GM18508 (cell line): Measurements from ENCODE around the gene NFATC2.

Source experiments
- ATAC-seq: cut with Tn5 transposase; IDR thresholded peaks from one replicate; pipeline ENCODE4 v1.9.1; 2021; ENCODE audit warnings: moderate number of reproducible peaks; ENCODE audit not compliant: insufficient read depth, unreplicated experiment

NFATC2 gene

GRCh38 chr20:51523276-51524013 is 19.1 kb downstream of the NFATC2 start:
- ATAC-seq: no peak

GRCh38 chr20:51522207-51522606 is 20.3 kb downstream of the NFATC2 start:
- ATAC-seq: no peak

- ATAC-seq: no peak
Measured at GRCh38 chr20:51517839-51518238, 24.7 kb downstream of the NFATC2 start.

- ATAC-seq: no peak
Measured at GRCh38 chr20:51516855-51517254, 25.7 kb downstream of the NFATC2 start.

- no peak for ATAC-seq
Measured at GRCh38 chr20:51514836-51515235, 27.7 kb downstream of the NFATC2 start.

- no peak for ATAC-seq
Measured at GRCh38 chr20:51514249-51514648, 28.3 kb downstream of the NFATC2 start.

- no peak for ATAC-seq
Measured at GRCh38 chr20:51513545-51513944, 29.0 kb downstream of the NFATC2 start.

GRCh38 chr20:51512645-51513044 is 29.9 kb downstream of the NFATC2 start:
- no peak for ATAC-seq

GRCh38 chr20:51511861-51512619 is 30.5 kb downstream of the NFATC2 start:
- ATAC-seq: no peak

- no peak for ATAC-seq
Measured at GRCh38 chr20:51510936-51511605, 31.4 kb downstream of the NFATC2 start.

GRCh38 chr20:51510169-51510568 is 32.4 kb downstream of the NFATC2 start:
- no peak for ATAC-seq

GRCh38 chr20:51509208-51509607 is 33.3 kb downstream of the NFATC2 start:
- no peak for ATAC-seq

GRCh38 chr20:51508780-51509179 is 33.7 kb downstream of the NFATC2 start:
- ATAC-seq: no peak

GRCh38 chr20:51508158-51508557 is 34.4 kb downstream of the NFATC2 start:
- no peak for ATAC-seq

- ATAC-seq: no peak
Measured at GRCh38 chr20:51507216-51508036, 35.1 kb downstream of the NFATC2 start.

GRCh38 chr20:51506527-51507215 is 35.8 kb downstream of the NFATC2 start:
- no peak for ATAC-seq

GRCh38 chr20:51505566-51505965 is 37.0 kb downstream of the NFATC2 start:
- no peak for ATAC-seq

- ATAC-seq: no peak
Measured at GRCh38 chr20:51503376-51503775, 39.1 kb downstream of the NFATC2 start.

- ATAC-seq: no peak
Measured at GRCh38 chr20:51500936-51501335, 41.6 kb downstream of the NFATC2 start.

GRCh38 chr20:51500311-51500710 is 42.2 kb downstream of the NFATC2 start:
- ATAC-seq: no peak
